ENCODE data around the gene SRSF8.

Gene SRSF8

GRCh38 chr11:95068549-95068948, 1.8 kb downstream of the SRSF8 start:
- DNase-seq (ENCODE audit: low spot score) = peak; percentile 96

GRCh38 chr11:95070471-95070870, 3.8 kb downstream of the SRSF8 start:
- DNase-seq (ENCODE audit: low spot score) = no peak

GRCh38 chr11:95072948-95073347, 6.2 kb downstream of the SRSF8 start:
- DNase-seq (ENCODE audit: low spot score) = no peak

GRCh38 chr11:95074792-95075563, 8.3 kb downstream of the SRSF8 start:
- DNase-seq (ENCODE audit: low spot score) = no peak

GRCh38 chr11:95076416-95076815, 9.7 kb downstream of the SRSF8 start:
- DNase-seq (ENCODE audit: low spot score) = no peak

- no peak for DNase-seq (ENCODE audit: low spot score)
Observed at GRCh38 chr11:95076981-95077380, 10.3 kb downstream of the SRSF8 start.

- DNase-seq (ENCODE audit: low spot score) = no peak
Observed at GRCh38 chr11:95078526-95078925, 11.8 kb downstream of the SRSF8 start.

- no peak for DNase-seq (ENCODE audit: low spot score)
Observed at GRCh38 chr11:95081010-95081409, 14.3 kb downstream of the SRSF8 start.

GRCh38 chr11:95081412-95081811, 14.7 kb downstream of the SRSF8 start:
- no peak for DNase-seq (ENCODE audit: low spot score)

- no peak for DNase-seq (ENCODE audit: low spot score)
Observed at GRCh38 chr11:95082576-95083001, 15.9 kb downstream of the SRSF8 start.

GRCh38 chr11:95084509-95084908, 17.8 kb downstream of the SRSF8 start:
- DNase-seq (ENCODE audit: low spot score) = no peak

- no peak for DNase-seq (ENCODE audit: low spot score)
Observed at GRCh38 chr11:95085117-95085816, 18.5 kb downstream of the SRSF8 start.

GRCh38 chr11:95086151-95086550, 19.4 kb downstream of the SRSF8 start:
- no peak for DNase-seq (ENCODE audit: low spot score)

GRCh38 chr11:95086836-95087570, 20.3 kb downstream of the SRSF8 start:
- no peak for DNase-seq (ENCODE audit: low spot score)

GRCh38 chr11:95088946-95089619, 22.4 kb downstream of the SRSF8 start:
- DNase-seq (ENCODE audit: low spot score) = no peak

GRCh38 chr11:95089620-95090542, 23.2 kb downstream of the SRSF8 start, which contains the start of gene ENDOD1:
Gene ENDOD1, plus strand, starts transcription at chr11:95089846. Its CDS starts 82 bp downstream, at chr11:95089928.
- DNase-seq (ENCODE audit: low spot score) = peak; percentile 84

GRCh38 chr11:95091663-95092180, 25.0 kb downstream of the SRSF8 start:
- no peak for DNase-seq (ENCODE audit: low spot score)

GRCh38 chr11:95092549-95093324, 26.0 kb downstream of the SRSF8 start:
- peak; percentile 72 for DNase-seq (ENCODE audit: low spot score)

- peak; percentile 53 for DNase-seq (ENCODE audit: low spot score)
Observed at GRCh38 chr11:95093548-95093947, 26.8 kb downstream of the SRSF8 start.

All from NAMALWA (cell line).